ENCODE results near the gene UTS2. TPM values are rescaled to one million over a fixed set of nuclear protein-coding genes. Genes with fewer than 3 reads are reported as not detected.

Gene UTS2
- total and polyA plus RNA-seq, 2 of the 4 experiments (the other 2 are of a cell fraction): not detected

DNA sequence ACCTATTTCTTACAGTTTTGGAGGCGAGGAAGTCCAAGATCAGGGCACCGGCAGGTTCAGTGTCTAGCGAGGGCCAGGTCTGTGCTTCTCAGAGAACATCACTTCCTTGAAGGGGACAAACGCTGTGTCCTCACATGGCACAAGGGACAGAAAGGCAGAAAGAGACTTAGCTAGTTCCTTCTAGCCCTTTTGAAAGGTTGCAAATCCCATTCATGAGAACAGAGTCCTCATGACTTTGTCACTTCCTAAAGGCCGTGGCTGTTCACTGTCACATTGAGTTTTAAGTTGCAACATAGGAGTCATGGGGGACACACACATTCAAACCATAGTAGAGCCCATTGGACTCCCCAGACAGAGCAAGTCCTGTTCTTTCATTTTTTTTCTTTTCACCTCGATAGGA lies 41.4 kb downstream of the UTS2 start:
- dilution Hi-C loops (cut with HindIII; ENCODE audit: low sequenced_read_pairs, unreplicated experiment) (no loop called here), in situ Hi-C loops (cut with MboI; ENCODE audit: low sequenced_read_pairs) (no loop called here)

More for the DNA sequence above, 41.4 kb downstream of the UTS2 start:
- H4K20me1 ChIP-seq (ENCODE audit: insufficient read depth, low read length): no peaks in the 10 kb centered on the region
- no peak overlapping the region for H3K4me3 ChIP-seq (ENCODE audit: insufficient read depth, low read depth, low read length)
- no TSS peak for BruUV-seq (replicated peaks)
- ATAC-seq (ENCODE audit: low read depth): no peak
- H2BK5ac ChIP-seq (ENCODE audit: low read depth, low read length, poor library complexity, severe bottlenecking): no peak overlapping the region
- H3K4me1 ChIP-seq (ENCODE audit: control insufficient read depth, insufficient read depth, low read length): peaks cover 2% of the 10 kb centered on the region; the same call in 1 of the 2 replicates
- POLR2A ChIA-PET (ENCODE audit: unreplicated experiment): interaction anchor here (0.6 kb wide), 1 partner anchor 16 kb away, joined by 4 read pairs; no protein-coding TSS in a partner anchor
- no peak overlapping the region for H2AFZ ChIP-seq (replicated peaks; ENCODE audit: low read length, poor library complexity)
- H3K18ac ChIP-seq (ENCODE audit: low read depth, low read length): no peak overlapping the region
- H3K27ac ChIP-seq (ENCODE audit: insufficient read depth, low read length): no peak overlapping the region
- H3K27me3 ChIP-seq (ENCODE audit: control insufficient read depth, insufficient read depth, low read length): no peaks in the 10 kb centered on the region
- H2BK120ac ChIP-seq (ENCODE audit: low read depth, low read length): no peak overlapping the region
- TF ChIP-seq CHD1 (IDR thresholded peaks at IDR 0.05; ENCODE audit: low read depth, low read length) (no peak), MAFK (IDR thresholded peaks at IDR 0.05; ENCODE audit: low read depth, low read length) (no peak), FOS (IDR thresholded peaks at IDR 0.05; ENCODE audit: low read depth, low read length) (no peak), RAD21 (IDR thresholded peaks at IDR 0.05; ENCODE audit: low read length) (no peak), RCOR1 (IDR thresholded peaks at IDR 0.05; ENCODE audit: insufficient replicate concordance, low read length) (no peak), RFX5 (IDR thresholded peaks at IDR 0.05; ENCODE audit: low read depth, low read length) (no peak), CEBPB (IDR thresholded peaks at IDR 0.05; ENCODE audit: low read depth, low read length) (no peak), NFE2L2 (IDR thresholded peaks at IDR 0.05; ENCODE audit: low read depth, low read length) (no peak), MAZ (IDR thresholded peaks at IDR 0.05; ENCODE audit: borderline replicate concordance, low read depth, low read length) (no peak), MXI1 (IDR thresholded peaks at IDR 0.05; ENCODE audit: borderline replicate concordance, low read depth, low read length) (no peak)
- TF ChIP-seq, protein P1, sequence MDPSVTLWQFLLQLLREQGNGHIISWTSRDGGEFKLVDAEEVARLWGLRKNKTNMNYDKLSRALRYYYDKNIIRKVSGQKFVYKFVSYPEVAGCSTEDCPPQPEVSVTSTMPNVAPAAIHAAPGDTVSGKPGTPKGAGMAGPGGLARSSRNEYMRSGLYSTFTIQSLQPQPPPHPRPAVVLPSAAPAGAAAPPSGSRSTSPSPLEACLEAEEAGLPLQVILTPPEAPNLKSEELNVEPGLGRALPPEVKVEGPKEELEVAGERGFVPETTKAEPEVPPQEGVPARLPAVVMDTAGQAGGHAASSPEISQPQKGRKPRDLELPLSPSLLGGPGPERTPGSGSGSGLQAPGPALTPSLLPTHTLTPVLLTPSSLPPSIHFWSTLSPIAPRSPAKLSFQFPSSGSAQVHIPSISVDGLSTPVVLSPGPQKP (IDR thresholded peaks at IDR 0.05; ENCODE audit: borderline replicate concordance, low read depth, low read length): no peak
- WGBS, 2 experiments (ENCODE audit: extremely low coverage in 2 of 2, insufficient read length in 1 of 2): 80% methylated on average over 1 of the region's 6 CpGs; no CpG with 5 or more reads in 1 of the 2 experiments
- no peak for DNase-seq
- H4K91ac ChIP-seq (ENCODE audit: insufficient read depth, low read depth, low read length): no peak overlapping the region
- peaks cover 9% of the 10 kb centered on the region for H3K9me3 ChIP-seq (ENCODE audit: control insufficient read depth, insufficient read depth, low read length)
- no peak overlapping the region for H4K5ac ChIP-seq (ENCODE audit: low read depth, low read length)
- no peak overlapping the region for H3K4me2 ChIP-seq (ENCODE audit: low read depth, low read length)
- no peak overlapping the region for H3K23ac ChIP-seq (ENCODE audit: low read depth, low read length)
- no peak overlapping the region for H2BK15ac ChIP-seq (ENCODE audit: low read depth, low read length)
- no peaks in the 10 kb centered on the region for H3K9me1 ChIP-seq (ENCODE audit: insufficient read depth, low read length)
- H3K4ac ChIP-seq (ENCODE audit: low read depth, low read length): no peak overlapping the region
- H3K9ac ChIP-seq (ENCODE audit: low read depth, low read length): no peak overlapping the region
- intact Hi-C loops (cut with micrococcal nuclease): no loop called here
- no peak overlapping the region for H2AK5ac ChIP-seq (ENCODE audit: low read depth, low read length)
- H3K14ac ChIP-seq (replicated peaks; ENCODE audit: low read depth, low read length): no peak overlapping the region
- no peaks in the 10 kb centered on the region for H3K79me1 ChIP-seq (ENCODE audit: low read depth in 1 of 2, low read length in 2 of 2)
- no peak overlapping the region for H4K8ac ChIP-seq (ENCODE audit: low read depth in 2 of 2, low read length in 2 of 2)
- CTCF ChIA-PET: interaction anchor here (0.6 kb wide), 1 partner anchor 39 kb away, joined by 3 read pairs; no protein-coding TSS in a partner anchor
- H2BK20ac ChIP-seq (ENCODE audit: low read depth, low read length): no peak overlapping the region
- H3K36me3 ChIP-seq (ENCODE audit: control insufficient read depth, insufficient read depth, low read length): peaks cover 13% of the 10 kb centered on the region
- no peak overlapping the region for H2AK9ac ChIP-seq (replicated peaks; ENCODE audit: low read depth, low read length, poor library complexity)
- no peak overlapping the region for H3K56ac ChIP-seq (ENCODE audit: extremely low read depth, insufficient read depth, low read length)
